Activated CD4-positive, alpha-beta T cell treated with anti-CD3 and anti-CD28 coated beads for 36 hours (primary cell): ENCODE results near the gene ANAPC15. TPM values are rescaled to one million over a fixed set of nuclear protein-coding genes. Genes with fewer than 3 reads are reported as not detected.

Experiments
- microRNA-seq: library from miRNA; unstranded; fragments of <30 nt; microRNA quantifications from one replicate; pipeline ENCODE4 v1.2.0, GENCODE V29; 2021; ENCODE audit warnings: borderline replicate concordance
- total RNA-seq, 2 experiments: library from RNA; stranded (reverse); gene quantifications; one replicate each; pipeline ENCODE4 v1.2.3, GENCODE V29; 2021

Gene ANAPC15
- total RNA-seq, 2 experiments from 2014 or later: 60.3 to 76.1 TPM

Small RNA genes lying within 50 kb of the gene (microRNA-seq; reads per million reads assigned to microRNA genes)
- gene MIR3165: not detected

Other genes starting within 250 kb of the ANAPC15 start
- not detected for gene DEFB131B, start 234.2 kb downstream of the ANAPC15 start, total RNA-seq
- gene XNDC1N, start 184.1 kb downstream of the ANAPC15 start, total RNA-seq: 10 to 100 TPM; 11.3 to 19.0 TPM
- 10 to 100 TPM; 28.7 to 29.5 TPM for gene RNF121, start 183.6 kb downstream of the ANAPC15 start, total RNA-seq
- 10 to 100 TPM in 1 of 2 experiments, 1 to 10 TPM in 1; 8.4 to 10.2 TPM for gene IL18BP, start 113.8 kb downstream of the ANAPC15 start, total RNA-seq
- 100 to 1,000 TPM; 154 to 167 TPM for gene NUMA1, start 32.2 kb downstream of the ANAPC15 start, total RNA-seq
- gene LRRC51, start 31.8 kb downstream of the ANAPC15 start, total RNA-seq: 10 to 100 TPM in 1 of 2 experiments, 1 to 10 TPM in 1; 7.7 to 11.6 TPM
- gene LAMTOR1, start 9.4 kb downstream of the ANAPC15 start, total RNA-seq: 10 to 100 TPM; 50.7 to 52.2 TPM
- not detected for gene TOMT, start 6.8 kb downstream of the ANAPC15 start, total RNA-seq
- not detected for gene FOLR3, start 23.0 kb upstream of the ANAPC15 start, total RNA-seq
- not detected for gene FOLR1, start 79.4 kb upstream of the ANAPC15 start, total RNA-seq
- not detected for gene FOLR2, start 104.1 kb upstream of the ANAPC15 start, total RNA-seq
- 10 to 100 TPM; 68.5 to 71.3 TPM for gene INPPL1, start 112.1 kb upstream of the ANAPC15 start, total RNA-seq
- not detected for gene PHOX2A, start 131.5 kb upstream of the ANAPC15 start, total RNA-seq